Panc1 (cell line): ENCODE measurements around the gene TBX3.

Experiments
- CTCF ChIP-seq: fragments of 450-650 bp; IDR thresholded peaks from 2 replicates; pipeline ENCODE4 v1.5.1; 2017; ENCODE audit warnings: mild to moderate bottlenecking
- POLR2AphosphoS5 ChIP-seq: IDR thresholded peaks from 2 replicates; pipeline ENCODE4 v1.6.1; 2012; ENCODE audit warnings: mild to moderate bottlenecking, low read depth, low read length, moderate library complexity
- SIN3A ChIP-seq: IDR thresholded peaks from 2 replicates; pipeline ENCODE4 v1.6.1; 2012; ENCODE audit warnings: low read depth, mild to moderate bottlenecking, low read length, moderate library complexity, borderline replicate concordance; ENCODE audit not compliant: insufficient read depth
- TCF7L2 ChIP-seq: IDR thresholded peaks from 2 replicates; pipeline ENCODE4 v1.6.1; 2011; ENCODE audit warnings: mild to moderate bottlenecking, low read depth, low read length, inconsistent platforms

GRCh38 chr12:114732426-114733030, 48.6 kb upstream of the TBX3 start:
- TF ChIP-seq TCF7L2 (no peak), CTCF (no peak), POLR2AphosphoS5 (no peak), SIN3A (no peak)
